ENCODE data around the gene C5orf52. TPM values are rescaled to one million over a fixed set of nuclear protein-coding genes. Genes with fewer than 3 reads are reported as not detected.
A peak's percentile ranks its signal among the peaks of the same experiment; 100 is the strongest.
"Not testable (repeated sequence)": the region's sequence is repeated elsewhere in the genome, so short reads cannot be mapped to it uniquely, and the experiment has no call there.

Gene C5orf52
- total RNA-seq, 1 donor from 2014 or later = not detected

- no peak for TF ChIP-seq CTCF (IDR thresholded peaks at IDR 0.05; ENCODE audit: insufficient read depth, low read length, poor library complexity, severe bottlenecking)
- Histone ChIP-seq H3K27me3 (ENCODE audit: control insufficient read depth, insufficient read depth, low read length) (peaks cover 2% of the 10 kb centered on the region), H3K4me3 (ENCODE audit: low read depth, low read length) (no peak overlapping the region), H3K36me3 (ENCODE audit: control insufficient read depth, insufficient read depth, low read length) (no peaks in the 10 kb centered on the region)
- DNase-seq (ENCODE audit: low read depth) = no peak
Observed at GRCh38 chr5:157669701-157670097, 1.6 kb upstream of the C5orf52 start.

- no peak for TF ChIP-seq CTCF (IDR thresholded peaks at IDR 0.05; ENCODE audit: insufficient read depth, low read length, poor library complexity, severe bottlenecking)
- Histone ChIP-seq H3K27me3 (ENCODE audit: control insufficient read depth, insufficient read depth, low read length) (peaks cover 2% of the 10 kb centered on the region), H3K4me3 (ENCODE audit: low read depth, low read length) (peak overlapping the region; percentile 79), H3K36me3 (ENCODE audit: control insufficient read depth, insufficient read depth, low read length) (no peaks in the 10 kb centered on the region)
- DNase-seq (ENCODE audit: low read depth) = no peak
Observed at GRCh38 chr5:157671592-157672330, 428 bp downstream of the C5orf52 start.

- Histone ChIP-seq H3K4me3 (ENCODE audit: low read depth, low read length) (no peak overlapping the region), H3K27me3 (ENCODE audit: control insufficient read depth, insufficient read depth, low read length) (peaks cover 2% of the 10 kb centered on the region), H3K36me3 (ENCODE audit: control insufficient read depth, insufficient read depth, low read length) (no peaks in the 10 kb centered on the region)
- no peak for TF ChIP-seq CTCF (IDR thresholded peaks at IDR 0.05; ENCODE audit: insufficient read depth, low read length, poor library complexity, severe bottlenecking)
- DNase-seq (ENCODE audit: low read depth) = no peak
Observed at GRCh38 chr5:157672976-157673375, 1.6 kb downstream of the C5orf52 start.

- not testable (repeated sequence) for H3K27me3 ChIP-seq (ENCODE audit: control insufficient read depth, insufficient read depth, low read length); DNase-seq (ENCODE audit: low read depth); H3K4me3 ChIP-seq (ENCODE audit: low read depth, low read length); H3K36me3 ChIP-seq (ENCODE audit: control insufficient read depth, insufficient read depth, low read length)
Observed at GRCh38 chr5:157674351-157674750, 3.0 kb downstream of the C5orf52 start.

GRCh38 chr5:157677931-157678330, 6.6 kb downstream of the C5orf52 start:
- TF ChIP-seq CTCF (IDR thresholded peaks at IDR 0.05; ENCODE audit: insufficient read depth, low read length, poor library complexity, severe bottlenecking) = no peak
- Histone ChIP-seq H3K36me3 (ENCODE audit: control insufficient read depth, insufficient read depth, low read length) (no peaks in the 10 kb centered on the region), H3K4me3 (ENCODE audit: low read depth, low read length) (no peak overlapping the region), H3K27me3 (ENCODE audit: control insufficient read depth, insufficient read depth, low read length) (no peaks in the 10 kb centered on the region)
- no peak for DNase-seq (ENCODE audit: low read depth)

- no peaks in the 10 kb centered on the region for H3K27me3 ChIP-seq (ENCODE audit: control insufficient read depth, insufficient read depth, low read length)
- TF ChIP-seq CTCF (IDR thresholded peaks at IDR 0.05; ENCODE audit: insufficient read depth, low read length, poor library complexity, severe bottlenecking) = no peak
- H3K36me3 ChIP-seq (ENCODE audit: control insufficient read depth, insufficient read depth, low read length) = no peaks in the 10 kb centered on the region
- H3K4me3 ChIP-seq (ENCODE audit: low read depth, low read length) = no peak overlapping the region
- DNase-seq (ENCODE audit: low read depth) = no peak
Observed at GRCh38 chr5:157679801-157680200, 8.5 kb downstream of the C5orf52 start.

Measured in kidney epithelial cell (primary cell).